Adipocyte (in vitro differentiated cells): Measurements from ENCODE around the gene SLC66A1.

Experiments
- DNase-seq: peaks from one replicate; pipeline ENCODE4 v3.0.0-alpha.2; 2015; ENCODE audit warnings: low read depth
- H3K27me3 ChIP-seq: replicated peaks from 2 replicates; pipeline ENCODE4 v1.7.0; 2013; ENCODE audit warnings: mild to moderate bottlenecking, low read length, moderate library complexity; ENCODE audit not compliant: control insufficient read depth, insufficient read depth
- H3K36me3 ChIP-seq: 2 replicates; pipeline ENCODE4 v1.7.0; 2013; ENCODE audit warnings: low read length, mild to moderate bottlenecking, moderate library complexity; ENCODE audit not compliant: control insufficient read depth, insufficient read depth, severe bottlenecking
- H3K4me1 ChIP-seq: 2 replicates; pipeline ENCODE4 v1.7.0; 2013; ENCODE audit warnings: mild to moderate bottlenecking, low read length, moderate library complexity; ENCODE audit not compliant: control insufficient read depth, insufficient read depth
- H3K4me3 ChIP-seq: 2 replicates; pipeline ENCODE4 v1.7.0; 2013; ENCODE audit warnings: mild to moderate bottlenecking, low read length, moderate library complexity
- H3K9ac ChIP-seq: 2 replicates; pipeline ENCODE4 v1.7.0; 2013; ENCODE audit warnings: mild to moderate bottlenecking, low read length, moderate library complexity
- H3K9me3 ChIP-seq: 2 replicates; pipeline ENCODE4 v1.7.0; 2013; ENCODE audit warnings: mild to moderate bottlenecking, low read length, moderate library complexity; ENCODE audit not compliant: control insufficient read depth

Gene SLC66A1

DNA sequence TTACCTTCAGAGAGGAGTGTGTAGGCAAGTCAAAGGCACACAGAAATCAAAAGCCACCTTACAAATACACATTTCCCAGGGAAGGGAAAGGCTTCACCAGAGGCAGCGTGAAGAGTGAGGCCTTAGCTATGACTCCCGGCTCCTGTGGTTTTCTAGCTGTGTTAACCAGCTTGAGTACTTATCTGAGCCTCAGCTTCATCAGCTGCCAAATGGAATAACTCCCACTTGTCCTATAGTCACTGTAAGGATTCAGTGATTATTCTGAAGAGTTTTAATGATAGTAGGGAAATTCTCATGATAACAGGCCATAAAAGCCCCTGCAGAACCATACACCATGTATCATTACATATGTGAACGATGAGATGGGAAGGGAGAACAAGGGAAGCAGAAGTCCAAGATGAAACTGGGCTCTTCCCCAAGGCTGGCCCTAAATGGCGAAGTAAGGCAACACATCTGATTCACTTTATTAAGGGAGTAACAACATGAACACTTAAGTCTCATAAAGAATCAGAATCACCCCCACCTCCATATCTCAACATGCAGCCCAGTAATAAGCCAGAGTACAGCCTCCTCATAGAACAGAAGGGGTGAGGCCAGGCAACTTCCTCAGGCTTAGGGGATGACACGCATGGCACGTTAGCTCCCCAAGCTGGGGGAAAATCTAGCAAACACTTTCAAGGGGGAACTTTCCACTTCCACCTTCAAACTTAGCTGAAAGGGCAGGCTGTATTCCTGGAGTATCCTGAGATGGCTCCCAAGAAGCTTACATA, 63.7 kb downstream of the SLC66A1 start:
- H3K9me3 ChIP-seq = peaks cover 4% of the 10 kb centered on the region
- H3K36me3 ChIP-seq = peaks cover 66% of the 10 kb centered on the region
- no peak overlapping the region for H3K9ac ChIP-seq
- DNase-seq = no peak
- no peaks in the 10 kb centered on the region for H3K27me3 ChIP-seq
- peaks cover 18% of the 10 kb centered on the region for H3K4me1 ChIP-seq
- H3K4me3 ChIP-seq = no peak overlapping the region

DNA sequence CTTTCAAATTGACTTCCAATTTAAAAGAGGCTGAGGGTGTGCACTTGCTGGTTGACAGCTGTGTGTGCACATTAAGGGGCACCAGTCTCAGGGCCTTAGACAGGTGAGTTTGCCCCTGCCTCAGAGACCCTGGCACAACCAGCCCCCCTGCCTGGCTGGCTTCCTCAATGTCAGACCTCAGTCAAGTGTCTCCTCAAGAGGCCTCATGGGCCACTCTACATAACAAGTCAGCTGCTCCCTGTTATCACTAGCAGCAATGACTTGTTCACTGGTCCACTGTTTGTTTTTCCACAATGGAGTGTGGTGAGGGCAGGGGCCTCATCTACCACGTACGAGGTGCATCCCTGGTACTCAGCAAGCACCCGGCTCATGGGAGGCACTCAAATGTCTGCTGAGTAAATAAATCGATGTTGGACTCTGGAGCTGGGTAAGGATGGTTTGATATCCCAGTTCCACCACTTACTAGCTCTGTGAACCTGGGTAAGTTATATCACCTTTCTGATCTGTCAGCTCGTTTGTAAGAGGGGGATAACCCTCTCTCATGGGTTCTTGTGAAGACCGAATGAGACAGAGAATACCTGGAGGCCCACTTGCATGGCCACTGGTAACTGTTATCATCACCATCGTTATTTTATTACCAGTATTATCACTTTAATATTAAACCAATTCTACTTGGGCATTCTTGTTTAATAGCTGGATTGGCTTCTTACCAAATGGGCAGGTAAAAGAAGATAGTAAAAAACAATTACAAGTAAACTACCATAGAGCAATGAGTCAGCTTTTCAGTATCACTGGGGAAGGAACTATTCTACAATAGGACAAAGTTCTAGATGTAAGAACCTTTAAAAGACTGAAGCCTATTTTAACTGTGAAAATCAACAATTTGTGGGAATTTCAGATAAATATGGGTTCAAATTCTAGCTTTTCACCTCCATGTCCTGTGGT, 64.6 kb downstream of the SLC66A1 start:
- Histone ChIP-seq H3K9ac (no peak overlapping the region), H3K4me1 (peaks cover 18% of the 10 kb centered on the region), H3K27me3 (no peaks in the 10 kb centered on the region), H3K4me3 (no peak overlapping the region), H3K9me3 (peaks cover 4% of the 10 kb centered on the region), H3K36me3 (peaks cover 63% of the 10 kb centered on the region)
- DNase-seq = no peak

DNA sequence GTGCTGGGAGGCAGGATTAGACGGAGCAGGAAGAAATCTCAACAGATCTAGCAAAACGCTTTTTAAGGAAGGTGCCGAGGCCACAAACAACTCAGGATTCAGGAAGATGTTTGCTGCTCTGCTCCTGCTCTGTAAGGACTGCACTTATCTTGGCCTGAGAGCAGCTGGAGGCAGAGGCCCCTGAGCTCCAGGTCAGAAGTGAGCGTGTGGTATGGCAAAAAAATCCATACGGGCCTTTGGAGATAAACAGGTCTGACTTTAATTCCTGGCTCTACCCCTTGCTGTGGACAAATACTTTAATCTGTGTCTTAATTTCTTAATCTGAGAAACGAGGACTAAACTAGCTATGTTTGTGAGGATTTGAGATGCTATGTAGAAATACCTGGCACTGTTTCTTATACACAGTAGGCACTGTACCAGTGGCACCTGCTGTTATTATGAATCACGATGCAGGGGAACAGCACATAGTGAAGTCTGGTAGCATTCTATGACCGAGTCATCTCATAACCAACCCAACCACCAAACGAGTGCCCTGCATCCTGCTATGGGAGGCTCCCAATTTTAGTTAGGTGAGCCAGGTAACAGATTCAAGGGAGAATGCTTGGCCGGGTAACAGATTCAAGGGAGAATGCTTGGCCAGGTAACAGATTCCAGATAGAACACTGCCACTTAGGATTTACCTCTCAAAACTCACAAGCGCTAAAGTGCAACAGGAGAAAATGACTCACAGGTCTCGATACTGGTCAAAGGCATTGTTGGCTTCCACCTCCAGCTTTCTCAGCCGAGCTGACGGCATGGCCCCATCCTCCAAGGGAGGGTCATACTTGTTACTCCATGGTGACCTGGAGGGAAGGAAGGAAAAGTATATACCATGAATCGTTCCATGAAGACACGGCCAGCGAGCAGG, 65.9 kb downstream of the SLC66A1 start:
- no peak for DNase-seq
- Histone ChIP-seq H3K9ac (no peak overlapping the region), H3K27me3 (no peaks in the 10 kb centered on the region), H3K4me3 (no peak overlapping the region), H3K4me1 (peaks cover 8% of the 10 kb centered on the region), H3K9me3 (peaks cover 4% of the 10 kb centered on the region), H3K36me3 (peaks cover 71% of the 10 kb centered on the region)
